Measurements from ENCODE around the gene EPB41L1. TPM values are rescaled to one million over a fixed set of nuclear protein-coding genes. Genes with fewer than 3 reads are reported as not detected.

EPB41L1 gene
- total RNA-seq, 1 donor from 2014 or later = 32.7 TPM

- H3K27ac Mint-ChIP-seq = peak overlapping the region; percentile 3
Measured at GRCh38 chr20:36126836-36127527, 27.6 kb upstream of the EPB41L1 start.

GRCh38 chr20:36128463-36129159 is 25.9 kb upstream of the EPB41L1 start:
- TF ChIP-seq EZH2 (IDR thresholded peaks at IDR 0.05) (no peak), EZH2phosphoT487 (IDR thresholded peaks at IDR 0.05) (no peak)
- TF ChIP-seq, protein P1, sequence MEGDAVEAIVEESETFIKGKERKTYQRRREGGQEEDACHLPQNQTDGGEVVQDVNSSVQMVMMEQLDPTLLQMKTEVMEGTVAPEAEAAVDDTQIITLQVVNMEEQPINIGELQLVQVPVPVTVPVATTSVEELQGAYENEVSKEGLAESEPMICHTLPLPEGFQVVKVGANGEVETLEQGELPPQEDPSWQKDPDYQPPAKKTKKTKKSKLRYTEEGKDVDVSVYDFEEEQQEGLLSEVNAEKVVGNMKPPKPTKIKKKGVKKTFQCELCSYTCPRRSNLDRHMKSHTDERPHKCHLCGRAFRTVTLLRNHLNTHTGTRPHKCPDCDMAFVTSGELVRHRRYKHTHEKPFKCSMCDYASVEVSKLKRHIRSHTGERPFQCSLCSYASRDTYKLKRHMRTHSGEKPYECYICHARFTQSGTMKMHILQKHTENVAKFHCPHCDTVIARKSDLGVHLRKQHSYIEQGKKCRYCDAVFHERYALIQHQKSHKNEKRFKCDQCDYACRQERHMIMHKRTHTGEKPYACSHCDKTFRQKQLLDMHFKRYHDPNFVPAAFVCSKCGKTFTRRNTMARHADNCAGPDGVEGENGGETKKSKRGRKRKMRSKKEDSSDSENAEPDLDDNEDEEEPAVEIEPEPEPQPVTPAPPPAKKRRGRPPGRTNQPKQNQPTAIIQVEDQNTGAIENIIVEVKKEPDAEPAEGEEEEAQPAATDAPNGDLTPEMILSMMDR (IDR thresholded peaks at IDR 0.05) = no peak
- no peaks in the 10 kb centered on the region for H4K20me1 ChIP-seq (ENCODE audit: low read depth)
- H3K4me3 Mint-ChIP-seq = no peak overlapping the region
- no peaks in the 10 kb centered on the region for H3K36me3 ChIP-seq
- H3K27me3 ChIP-seq = no peaks in the 10 kb centered on the region
- H3F3A ChIP-seq (ENCODE audit: low read depth) = peaks cover 6% of the 10 kb centered on the region
- no peaks in the 10 kb centered on the region for H3K9me3 ChIP-seq (ENCODE audit: low read depth)
- peaks cover 3% of the 10 kb centered on the region for H3K27me3 Mint-ChIP-seq (ENCODE audit: insufficient read depth, low read depth)
- H3K4me2 ChIP-seq = no peak overlapping the region
- H3K27ac ChIP-seq = no peak overlapping the region
- H3K4me3 ChIP-seq = no peak overlapping the region
- no peak overlapping the region for H3K9ac ChIP-seq
- no peak overlapping the region for H2AFZ ChIP-seq (replicated peaks)
- peaks cover 15% of the 10 kb centered on the region for H3K4me1 ChIP-seq
- no peaks in the 10 kb centered on the region for H3K79me2 ChIP-seq (ENCODE audit: low read depth)
- no peak for DNase-seq (ENCODE audit: low spot score)
- H3K27ac Mint-ChIP-seq = peak overlapping the region; percentile 59
- no peaks in the 10 kb centered on the region for H3K36me3 Mint-ChIP-seq
- H3K4me1 Mint-ChIP-seq = peaks cover 37% of the 10 kb centered on the region
- no peaks in the 10 kb centered on the region for H3K9me3 Mint-ChIP-seq

More at GRCh38 chr20:36126836-36127527, 27.6 kb upstream of the EPB41L1 start:
- H3K4me2 ChIP-seq = peak overlapping the region; percentile 37
- no peak overlapping the region for H3K27ac ChIP-seq
- DNase-seq (ENCODE audit: low spot score) = peak; percentile 83
- Mint-ChIP-seq H3K4me1 (peaks cover 37% of the 10 kb centered on the region), H3K4me3 (no peak overlapping the region), H3K36me3 (no peaks in the 10 kb centered on the region), H3K27me3 (ENCODE audit: insufficient read depth, low read depth) (peaks cover 3% of the 10 kb centered on the region), H3K9me3 (no peaks in the 10 kb centered on the region)
- H3F3A ChIP-seq (ENCODE audit: low read depth) = peaks cover 6% of the 10 kb centered on the region
- H4K20me1 ChIP-seq (ENCODE audit: low read depth) = no peaks in the 10 kb centered on the region
- no peak overlapping the region for H2AFZ ChIP-seq (replicated peaks)
- H3K27me3 ChIP-seq = no peaks in the 10 kb centered on the region
- no peaks in the 10 kb centered on the region for H3K79me2 ChIP-seq (ENCODE audit: low read depth)
- H3K9ac ChIP-seq = no peak overlapping the region
- H3K36me3 ChIP-seq = no peaks in the 10 kb centered on the region
- H3K4me3 ChIP-seq = no peak overlapping the region
- peaks cover 15% of the 10 kb centered on the region for H3K4me1 ChIP-seq
- no peak for TF ChIP-seq EZH2phosphoT487 (IDR thresholded peaks at IDR 0.05)
- no peak for TF ChIP-seq EZH2 (IDR thresholded peaks at IDR 0.05)
- TF ChIP-seq, protein P1 (IDR thresholded peaks at IDR 0.05) = no peak
- no peaks in the 10 kb centered on the region for H3K9me3 ChIP-seq (ENCODE audit: low read depth)

GRCh38 chr20:36129160-36129543 is 25.4 kb upstream of the EPB41L1 start:
- no peak overlapping the region for H2AFZ ChIP-seq (replicated peaks)
- H3K4me3 Mint-ChIP-seq = no peak overlapping the region
- H3K27ac Mint-ChIP-seq = peak overlapping the region; percentile 50
- no peaks in the 10 kb centered on the region for H3K27me3 ChIP-seq
- peaks cover 6% of the 10 kb centered on the region for H3F3A ChIP-seq (ENCODE audit: low read depth)
- H3K27ac ChIP-seq = no peak overlapping the region
- H3K4me2 ChIP-seq = no peak overlapping the region
- H4K20me1 ChIP-seq (ENCODE audit: low read depth) = no peaks in the 10 kb centered on the region
- no peaks in the 10 kb centered on the region for H3K9me3 Mint-ChIP-seq
- peaks cover 15% of the 10 kb centered on the region for H3K4me1 ChIP-seq
- no peak for DNase-seq (ENCODE audit: low spot score)
- H3K27me3 Mint-ChIP-seq (ENCODE audit: insufficient read depth, low read depth) = peaks cover 3% of the 10 kb centered on the region
- H3K9me3 ChIP-seq (ENCODE audit: low read depth) = no peaks in the 10 kb centered on the region
- H3K9ac ChIP-seq = no peak overlapping the region
- peaks cover 37% of the 10 kb centered on the region for H3K4me1 Mint-ChIP-seq
- H3K79me2 ChIP-seq (ENCODE audit: low read depth) = no peaks in the 10 kb centered on the region
- TF ChIP-seq, protein P1 (IDR thresholded peaks at IDR 0.05) = no peak
- TF ChIP-seq EZH2 (IDR thresholded peaks at IDR 0.05) (no peak), EZH2phosphoT487 (IDR thresholded peaks at IDR 0.05) (no peak)
- H3K36me3 ChIP-seq = no peaks in the 10 kb centered on the region
- H3K36me3 Mint-ChIP-seq = no peaks in the 10 kb centered on the region
- no peak overlapping the region for H3K4me3 ChIP-seq
